NCI-H1694 treated with DMSO at 0.1 percent for 48 hours (cell line): Measurements from ENCODE around the gene RASGRF2.
A peak's percentile ranks its signal among the peaks of the same experiment; 100 is the strongest.

Experiments
- DNase-seq: peaks from one replicate; lab custom pipeline; 2025; lab: John Stamatoyannopoulos, UW

The RASGRF2 gene

GRCh38 chr5:80959768-80960442, at the start of gene RASGRF2:
Gene RASGRF2 (plus strand): TSS chr5:80960363. CDS start chr5:80960739, 376 bp downstream.
- DNase-seq = no peak

DNA sequence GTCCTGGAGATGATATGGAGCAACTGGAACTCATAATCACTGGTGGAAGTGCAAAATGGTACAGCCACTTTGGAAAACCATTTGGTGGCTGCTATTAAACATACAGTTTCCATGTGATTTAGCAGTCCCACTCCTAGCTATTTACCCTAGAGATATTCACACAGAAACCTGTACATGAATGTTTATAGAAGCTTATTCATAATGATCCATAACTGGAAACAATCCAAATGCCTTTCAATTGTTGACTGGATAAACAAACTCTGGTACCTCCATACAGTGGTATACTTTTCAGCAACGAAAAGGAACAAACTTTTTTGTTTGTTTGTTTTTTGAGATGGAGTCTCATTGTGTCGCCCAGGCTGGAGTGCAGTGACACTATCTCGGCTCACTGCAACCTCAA, 47.7 kb upstream of the RASGRF2 start:
- DNase-seq = no peak

DNA sequence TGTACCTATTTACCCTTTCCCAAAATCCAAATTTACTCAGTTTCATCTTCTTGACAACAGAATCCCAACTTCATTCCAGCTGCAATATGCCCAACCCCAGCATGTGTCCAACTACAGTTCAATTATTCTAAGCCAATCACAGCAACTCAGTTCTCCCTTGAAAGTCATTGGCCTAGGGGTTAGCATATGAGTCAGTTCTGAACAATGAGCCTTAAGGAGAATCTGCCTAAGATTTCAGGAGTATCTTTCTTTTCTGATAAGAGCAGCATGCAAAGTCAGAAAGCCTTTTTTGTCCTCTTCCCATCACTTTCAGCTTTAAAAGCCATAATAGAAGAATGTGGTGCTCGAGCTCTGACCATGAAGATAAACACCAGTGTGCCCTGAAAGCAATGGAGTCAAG, 44.4 kb upstream of the RASGRF2 start:
- no peak for DNase-seq

- DNase-seq = no peak
Observed at GRCh38 chr5:80916676-80917075, 43.5 kb upstream of the RASGRF2 start.

DNA sequence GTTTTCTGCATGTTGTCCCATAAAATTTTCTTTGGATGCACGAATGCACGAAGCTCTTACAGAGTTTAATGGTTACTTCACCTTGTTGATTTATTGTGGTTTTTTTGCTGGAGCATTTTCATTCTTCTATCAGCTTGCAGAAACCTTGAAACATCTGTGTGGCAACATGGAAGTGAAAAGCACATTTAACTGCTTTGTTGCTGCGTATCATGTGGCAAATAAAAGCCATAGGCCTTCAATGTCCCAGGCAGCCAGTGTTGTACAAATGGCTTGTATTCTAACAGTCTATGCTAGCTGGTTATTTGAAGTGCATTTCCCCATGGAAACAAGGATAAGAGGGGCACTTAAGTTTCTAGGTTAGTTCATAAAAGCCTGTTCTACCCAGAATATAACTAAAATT, 42.5 kb upstream of the RASGRF2 start:
- no peak for DNase-seq

DNA sequence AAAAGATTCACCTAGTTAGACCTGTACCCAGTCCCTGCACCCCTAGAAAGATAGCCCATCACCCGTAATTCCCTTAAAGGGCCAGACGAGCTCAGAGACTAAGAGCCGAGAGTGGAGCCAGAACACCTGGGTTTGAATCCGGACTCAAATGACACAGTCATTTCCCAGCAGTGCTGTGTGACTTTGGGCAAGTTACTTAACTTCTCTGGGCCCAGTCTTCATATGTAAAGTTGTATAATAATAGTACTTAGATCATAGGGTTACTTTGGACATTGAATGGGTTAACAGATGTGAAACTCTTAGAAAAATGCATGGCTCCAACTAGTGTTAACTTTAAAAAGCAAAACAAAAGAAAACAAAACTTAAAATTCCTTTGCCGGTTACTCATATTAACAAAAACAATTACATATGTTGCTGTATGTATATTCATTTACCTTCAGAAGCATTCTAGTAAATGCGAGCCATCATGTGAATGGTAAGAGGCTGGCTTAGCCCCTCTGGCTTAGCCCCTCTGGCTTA, 40.4 kb upstream of the RASGRF2 start:
- DNase-seq = no peak

- no peak for DNase-seq
Observed at GRCh38 chr5:80920333-80920732, 39.8 kb upstream of the RASGRF2 start.

GRCh38 chr5:80921026-80921425, 39.1 kb upstream of the RASGRF2 start:
- DNase-seq = no peak

DNA sequence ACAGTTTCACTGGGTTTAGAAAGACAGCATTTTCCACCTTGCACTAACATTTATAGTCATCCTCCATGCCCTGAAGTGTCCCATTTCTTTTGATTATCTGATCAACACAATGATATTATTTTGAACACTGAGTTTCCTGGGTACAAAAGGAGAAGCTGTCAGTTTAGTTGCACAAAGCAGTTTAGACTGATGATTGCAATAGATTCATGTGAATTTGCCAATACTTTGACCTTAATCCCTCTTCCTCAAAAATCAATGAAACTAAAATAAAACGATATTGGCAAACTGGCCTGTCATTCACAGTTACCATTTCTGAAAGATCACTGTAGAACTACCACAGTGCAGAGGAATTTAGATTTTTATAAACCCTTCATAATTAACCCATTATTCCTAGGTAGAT, 34.2 kb upstream of the RASGRF2 start:
- no peak for DNase-seq

- DNase-seq = no peak
Observed at GRCh38 chr5:80926536-80926935, 33.6 kb upstream of the RASGRF2 start.

GRCh38 chr5:80926979-80927656, 33.0 kb upstream of the RASGRF2 start:
- DNase-seq = no peak

GRCh38 chr5:80928073-80928472, 32.1 kb upstream of the RASGRF2 start:
- DNase-seq = no peak

- DNase-seq = peak; percentile 44
Observed at GRCh38 chr5:80930940-80931339, 29.2 kb upstream of the RASGRF2 start.

- DNase-seq = peak; percentile 71
Observed at GRCh38 chr5:80931411-80931810, 28.8 kb upstream of the RASGRF2 start.

DNA sequence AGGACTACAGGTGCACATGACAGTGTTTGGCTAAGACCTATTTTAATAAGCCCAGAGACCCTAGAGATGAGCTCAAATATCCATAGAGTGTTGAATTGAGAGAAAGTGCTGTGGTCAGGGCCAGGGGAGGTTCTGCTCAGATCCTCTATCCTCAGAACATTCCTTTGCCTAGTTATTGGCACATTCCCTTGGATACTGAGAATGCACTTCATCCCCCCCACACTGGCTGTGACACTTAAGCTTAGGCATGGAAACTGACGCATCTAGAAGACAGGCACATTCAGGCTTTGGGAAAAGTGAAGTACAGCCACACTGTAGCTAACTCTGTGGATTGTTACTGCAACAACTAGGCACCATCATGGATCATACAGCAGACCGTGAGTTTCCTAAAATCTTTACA, 27.1 kb upstream of the RASGRF2 start:
- DNase-seq = no peak

DNA sequence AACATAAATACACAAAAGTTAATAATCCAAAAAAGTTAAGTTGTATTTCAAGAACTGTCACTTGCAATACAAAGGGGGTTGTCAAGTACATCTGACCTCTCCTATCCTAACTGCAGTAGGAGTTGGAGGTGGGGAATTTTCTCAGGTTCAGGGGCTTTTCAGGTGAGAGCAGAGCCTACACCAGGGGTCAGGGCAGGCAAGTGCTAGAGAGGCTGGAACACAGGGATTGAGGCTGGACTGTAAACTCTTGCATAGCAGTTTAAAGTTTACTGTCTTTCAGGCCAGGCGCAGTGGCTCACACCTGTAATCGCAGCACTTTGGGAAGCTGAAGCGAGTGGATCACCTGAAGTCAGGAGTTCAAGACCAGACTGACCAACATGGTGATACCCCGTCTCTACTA, 25.4 kb upstream of the RASGRF2 start:
- DNase-seq = no peak

GRCh38 chr5:80935811-80936385, 24.3 kb upstream of the RASGRF2 start:
- DNase-seq = no peak

GRCh38 chr5:80936881-80937280, 23.3 kb upstream of the RASGRF2 start:
- DNase-seq = no peak

DNA sequence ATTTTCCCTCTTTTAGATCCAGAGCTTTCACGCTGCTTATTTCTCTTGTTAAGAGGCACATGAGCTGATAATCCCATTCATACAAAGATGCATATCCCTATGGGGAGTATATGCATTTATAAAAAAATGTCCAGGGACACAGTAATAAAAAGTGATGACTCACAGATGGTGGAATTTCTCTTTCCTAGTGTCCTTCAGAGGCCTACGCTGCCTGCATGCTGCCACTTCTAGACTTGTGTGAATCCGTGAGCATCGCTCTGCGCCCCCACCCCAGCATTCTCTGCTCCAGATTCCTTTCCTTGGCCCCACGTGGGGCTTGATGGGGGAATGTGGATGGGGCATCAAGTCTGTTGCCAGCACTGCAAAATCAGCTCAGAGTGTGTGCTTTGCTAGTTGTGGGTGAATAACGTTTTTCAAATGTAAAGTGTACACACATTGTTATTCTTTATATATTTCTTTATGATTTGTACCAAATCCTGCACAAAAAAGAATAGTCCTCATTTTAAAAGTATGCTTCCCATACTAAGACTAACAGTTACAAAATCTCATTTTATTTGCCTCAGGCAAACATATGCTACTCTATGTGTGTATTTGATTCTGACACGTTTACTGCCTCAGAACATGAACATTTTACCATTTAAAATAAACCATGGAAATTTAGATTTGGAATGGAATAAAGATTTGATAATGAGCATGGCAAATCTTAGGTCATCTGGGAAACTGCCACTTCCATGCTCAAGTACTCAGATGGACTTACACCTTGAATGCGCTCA, 22.4 kb upstream of the RASGRF2 start:
- DNase-seq = no peak

DNA sequence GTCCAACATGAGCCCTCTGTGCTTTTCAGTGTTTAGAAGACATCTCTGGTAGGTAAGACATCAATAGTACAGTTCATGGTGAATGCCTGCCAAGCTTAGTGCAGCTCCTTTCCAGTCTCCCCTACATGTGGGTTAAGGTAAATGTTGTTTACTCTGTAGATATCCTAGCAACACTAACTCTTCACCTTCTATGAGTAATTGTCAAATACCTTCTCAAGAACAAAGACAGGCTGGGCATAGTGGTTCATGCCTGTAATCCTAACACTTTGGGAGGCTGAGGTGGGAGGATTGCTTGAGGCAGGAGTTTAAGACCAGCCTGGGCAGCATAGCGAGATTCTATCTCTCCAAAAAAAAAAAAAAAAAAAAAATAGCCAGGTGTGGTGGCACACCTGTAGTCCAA, 18.7 kb upstream of the RASGRF2 start:
- no peak for DNase-seq

- DNase-seq = no peak
Observed at GRCh38 chr5:80951366-80951765, 8.8 kb upstream of the RASGRF2 start.

DNA sequence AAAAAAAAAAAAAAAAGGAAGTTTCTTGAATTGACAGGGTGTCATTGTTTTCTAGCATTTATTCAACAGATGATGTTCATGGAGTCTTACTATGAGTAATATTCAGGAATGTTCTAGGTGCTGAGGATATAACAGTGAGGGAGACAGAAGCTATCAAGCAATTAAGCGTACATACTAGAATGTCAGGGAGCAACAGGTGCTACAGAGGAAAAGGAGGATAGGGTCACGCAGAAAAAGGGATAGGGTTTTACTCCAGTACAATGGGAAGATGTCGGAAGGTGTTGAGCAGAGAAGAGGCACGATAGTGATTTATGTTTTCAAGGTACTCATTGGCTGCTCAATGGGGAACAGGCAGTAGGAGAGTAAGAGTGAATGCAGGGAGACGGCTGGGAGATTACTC, 6.6 kb upstream of the RASGRF2 start:
- no peak for DNase-seq
